ENCODE results near the gene CAMK2A. TPM values are rescaled to one million over a fixed set of nuclear protein-coding genes. Genes with fewer than 3 reads are reported as not detected.

CAMK2A gene
- total and polyA plus RNA-seq, 3 donors from 2014 or later = 0.24 to 0.70 (median 0.25) TPM

- WGBS, 2 donors = 90% methylated on average over 12 of the region's 13 CpGs; no CpG with 5 or more reads in 1 of the 2 donors
- TF ChIP-seq POLR2A (IDR thresholded peaks at IDR 0.05) = no peak
- TF ChIP-seq, protein P1, sequence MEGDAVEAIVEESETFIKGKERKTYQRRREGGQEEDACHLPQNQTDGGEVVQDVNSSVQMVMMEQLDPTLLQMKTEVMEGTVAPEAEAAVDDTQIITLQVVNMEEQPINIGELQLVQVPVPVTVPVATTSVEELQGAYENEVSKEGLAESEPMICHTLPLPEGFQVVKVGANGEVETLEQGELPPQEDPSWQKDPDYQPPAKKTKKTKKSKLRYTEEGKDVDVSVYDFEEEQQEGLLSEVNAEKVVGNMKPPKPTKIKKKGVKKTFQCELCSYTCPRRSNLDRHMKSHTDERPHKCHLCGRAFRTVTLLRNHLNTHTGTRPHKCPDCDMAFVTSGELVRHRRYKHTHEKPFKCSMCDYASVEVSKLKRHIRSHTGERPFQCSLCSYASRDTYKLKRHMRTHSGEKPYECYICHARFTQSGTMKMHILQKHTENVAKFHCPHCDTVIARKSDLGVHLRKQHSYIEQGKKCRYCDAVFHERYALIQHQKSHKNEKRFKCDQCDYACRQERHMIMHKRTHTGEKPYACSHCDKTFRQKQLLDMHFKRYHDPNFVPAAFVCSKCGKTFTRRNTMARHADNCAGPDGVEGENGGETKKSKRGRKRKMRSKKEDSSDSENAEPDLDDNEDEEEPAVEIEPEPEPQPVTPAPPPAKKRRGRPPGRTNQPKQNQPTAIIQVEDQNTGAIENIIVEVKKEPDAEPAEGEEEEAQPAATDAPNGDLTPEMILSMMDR (IDR thresholded peaks at IDR 0.05) = no peak
- no peaks in the 10 kb centered on the region for H3K4me1 ChIP-seq
Observed at GRCh38 chr5:150204590-150204960, 85.0 kb downstream of the CAMK2A start.

DNA sequence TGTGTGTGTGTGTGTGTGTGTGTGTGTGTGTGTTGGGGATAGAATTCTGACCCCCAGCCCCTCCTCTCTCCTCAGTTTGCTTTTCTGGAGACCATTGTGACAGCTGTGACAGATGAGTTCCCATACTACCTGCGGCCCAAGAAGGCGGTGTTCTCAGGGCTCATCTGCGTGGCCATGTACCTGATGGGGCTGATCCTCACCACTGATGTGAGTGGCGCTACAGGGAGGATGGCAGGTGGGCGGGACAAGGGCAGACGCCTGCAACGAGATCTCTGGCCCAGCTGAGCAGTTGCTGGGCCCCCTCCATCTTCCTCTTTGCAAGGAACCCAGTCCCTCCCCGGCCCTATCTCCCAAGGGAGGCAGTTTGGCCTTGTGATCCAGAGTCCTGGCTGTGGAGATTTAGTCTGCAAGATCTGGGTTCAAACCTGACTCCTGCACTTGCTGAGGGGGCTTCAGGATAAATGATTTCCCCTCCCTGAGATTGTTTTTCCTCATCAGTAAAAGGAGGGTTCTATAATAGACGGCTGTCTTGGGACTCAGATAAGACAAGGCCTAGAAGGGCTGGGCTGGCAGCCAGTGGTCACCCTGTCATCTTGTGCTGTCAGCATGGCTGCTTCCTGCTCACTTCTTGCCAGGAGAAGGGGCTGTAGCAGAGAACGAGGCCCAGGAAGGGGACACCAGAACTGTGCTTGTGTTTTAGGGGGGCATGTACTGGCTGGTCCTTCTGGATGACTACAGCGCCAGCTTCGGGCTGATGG, 85.6 kb downstream of the CAMK2A start:
- intact Hi-C loops (cut with DNase I; ENCODE audit: low total_unique reads) = no loop called here
- H3K9me3 ChIP-seq = no peaks in the 10 kb centered on the region
- 78 to 96% methylated on average over 9 to 12 of the region's 12 CpGs for WGBS, 2 donors
- H3K4me3 ChIP-seq = no peak overlapping the region
- TF ChIP-seq, protein P1 (IDR thresholded peaks at IDR 0.05) = no peak
- no peak for TF ChIP-seq POLR2A (IDR thresholded peaks at IDR 0.05)
- H3K36me3 ChIP-seq (ENCODE audit: low read depth, missing control alignments) = no peaks in the 10 kb centered on the region
- H3K4me1 ChIP-seq = no peaks in the 10 kb centered on the region
- no peak overlapping the region for H3K27ac ChIP-seq
- H3K27me3 ChIP-seq = no peaks in the 10 kb centered on the region
- peak; percentile 60 for DNase-seq

More at GRCh38 chr5:150204590-150204960, 85.0 kb downstream of the CAMK2A start:
- Histone ChIP-seq H3K4me3 (no peak overlapping the region), H3K36me3 (ENCODE audit: low read depth, missing control alignments) (no peaks in the 10 kb centered on the region), H3K27ac (no peak overlapping the region), H3K9me3 (no peaks in the 10 kb centered on the region), H3K27me3 (no peaks in the 10 kb centered on the region)
- no peak for DNase-seq
- intact Hi-C loops (cut with DNase I; ENCODE audit: low total_unique reads) = no loop called here

GRCh38 chr5:150202501-150202900, 87.1 kb downstream of the CAMK2A start:
- no peak for DNase-seq
- intact Hi-C loops (cut with DNase I; ENCODE audit: low total_unique reads) = no loop called here

GRCh38 chr5:150197476-150197875, 92.1 kb downstream of the CAMK2A start:
- H3K9me3 ChIP-seq = no peaks in the 10 kb centered on the region
- DNase-seq = no peak
- no peaks in the 10 kb centered on the region for H3K36me3 ChIP-seq (ENCODE audit: low read depth, missing control alignments)
- 81 to 97% methylated on average over 1 of the region's 1 CpG for WGBS, 2 donors
- intact Hi-C loops (cut with DNase I; ENCODE audit: low total_unique reads) = no loop called here
- no peaks in the 10 kb centered on the region for H3K4me1 ChIP-seq
- H3K4me3 ChIP-seq = no peak overlapping the region
- H3K27me3 ChIP-seq = no peaks in the 10 kb centered on the region
- no peak overlapping the region for H3K27ac ChIP-seq
- TF ChIP-seq, protein P1 (IDR thresholded peaks at IDR 0.05) = no peak
- no peak for TF ChIP-seq POLR2A (IDR thresholded peaks at IDR 0.05)

More at GRCh38 chr5:150202501-150202900, 87.1 kb downstream of the CAMK2A start:
- WGBS, 2 donors = 91 to 92% methylated on average over 5 to 10 of the region's 10 CpGs
- no peak overlapping the region for H3K27ac ChIP-seq
- TF ChIP-seq, protein P1 (IDR thresholded peaks at IDR 0.05) = no peak
- TF ChIP-seq POLR2A (IDR thresholded peaks at IDR 0.05) = no peak
- no peak overlapping the region for H3K4me3 ChIP-seq
- no peaks in the 10 kb centered on the region for H3K27me3 ChIP-seq
- no peaks in the 10 kb centered on the region for H3K36me3 ChIP-seq (ENCODE audit: low read depth, missing control alignments)
- H3K9me3 ChIP-seq = no peaks in the 10 kb centered on the region
- H3K4me1 ChIP-seq = no peaks in the 10 kb centered on the region

DNA sequence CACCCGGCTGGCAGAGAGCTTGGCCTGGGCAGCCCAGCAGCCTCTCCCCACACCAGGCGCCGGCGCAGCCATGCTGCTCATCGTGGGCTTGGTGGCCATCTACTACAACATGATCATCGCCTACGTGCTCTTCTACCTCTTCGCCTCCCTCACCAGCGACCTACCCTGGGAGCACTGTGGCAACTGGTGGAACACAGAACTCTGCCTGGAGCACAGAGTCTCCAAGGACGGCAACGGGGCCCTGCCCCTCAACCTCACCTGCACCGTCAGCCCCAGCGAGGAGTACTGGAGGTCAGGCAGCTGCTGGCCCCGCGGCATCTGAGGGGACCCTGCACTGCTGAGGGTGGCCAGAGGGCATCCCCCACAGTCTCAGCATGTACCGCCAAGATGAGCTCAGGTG, 92.6 kb downstream of the CAMK2A start:
- intact Hi-C loops (cut with DNase I; ENCODE audit: low total_unique reads) = no loop called here
- no peak for TF ChIP-seq POLR2A (IDR thresholded peaks at IDR 0.05)
- TF ChIP-seq, protein P1 (IDR thresholded peaks at IDR 0.05) = no peak
- DNase-seq = no peak

More for the DNA sequence above, 92.6 kb downstream of the CAMK2A start:
- Histone ChIP-seq H3K4me1 (no peaks in the 10 kb centered on the region), H3K9me3 (no peaks in the 10 kb centered on the region), H3K27ac (no peak overlapping the region), H3K27me3 (no peaks in the 10 kb centered on the region), H3K4me3 (no peak overlapping the region), H3K36me3 (ENCODE audit: low read depth, missing control alignments) (no peaks in the 10 kb centered on the region)
- WGBS, 2 donors = 90% methylated on average over 3 to 16 of the region's 16 CpGs

All from testis (tissue), 3 donors.